ENCODE data around the gene TMEM9. TPM values are rescaled to one million over a fixed set of nuclear protein-coding genes. Genes with fewer than 3 reads are reported as not detected.

The TMEM9 gene
- total and polyA plus RNA-seq, 10 of the 15 experiments (the other 5 are each of a cell fraction or from before 2014, with no cell fraction given), result 7.2 to 46.1 (median 17.3) TPM

DNA sequence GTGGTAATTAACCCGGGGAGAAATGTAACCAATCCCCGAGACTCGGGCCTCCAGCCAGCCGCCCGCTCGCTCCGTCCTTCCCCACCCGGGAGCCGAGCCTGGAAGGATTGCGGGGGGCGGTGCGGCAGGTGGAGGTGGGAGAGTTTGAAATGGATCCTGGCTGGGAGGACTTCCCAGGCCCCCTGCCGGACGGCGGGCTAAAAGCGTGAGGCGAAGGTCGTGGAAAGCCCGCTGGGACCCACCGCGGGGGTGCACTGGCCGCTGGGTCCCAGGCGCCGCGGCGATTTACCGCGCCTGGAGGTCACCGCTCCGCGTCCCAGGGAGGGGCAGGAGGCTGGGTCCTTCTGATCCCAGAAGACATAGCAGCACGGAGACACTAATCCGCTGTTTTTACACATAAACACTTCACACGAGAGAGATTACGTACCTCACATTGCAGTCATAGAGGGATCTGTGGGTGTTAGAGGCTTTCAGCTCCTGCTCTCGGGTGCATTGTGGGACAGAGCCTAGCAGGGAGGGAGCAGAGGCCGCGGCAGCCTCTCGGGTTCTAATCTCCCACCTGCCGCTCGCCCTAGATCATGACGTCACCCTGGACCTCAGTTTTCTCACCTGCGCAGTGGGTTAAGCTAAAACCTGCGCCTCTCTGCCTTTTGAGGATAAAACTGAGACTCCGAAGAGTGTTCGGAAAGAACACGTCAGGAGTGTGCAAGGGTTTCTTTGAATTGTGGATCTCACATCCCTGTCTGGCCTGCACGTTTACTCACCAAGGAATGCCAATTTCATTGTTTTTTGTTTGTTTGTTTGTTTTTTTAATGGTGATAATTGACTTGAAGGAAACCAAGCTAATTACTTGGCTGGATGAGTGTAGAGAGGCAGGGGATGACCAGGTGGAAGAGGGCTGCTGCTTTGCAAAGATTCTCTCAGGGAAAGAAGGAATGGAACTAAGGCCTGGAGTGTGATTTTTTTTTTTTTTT lies 17.1 kb upstream of the TMEM9 start (continued):
- TF ChIP-seq, protein P1, sequence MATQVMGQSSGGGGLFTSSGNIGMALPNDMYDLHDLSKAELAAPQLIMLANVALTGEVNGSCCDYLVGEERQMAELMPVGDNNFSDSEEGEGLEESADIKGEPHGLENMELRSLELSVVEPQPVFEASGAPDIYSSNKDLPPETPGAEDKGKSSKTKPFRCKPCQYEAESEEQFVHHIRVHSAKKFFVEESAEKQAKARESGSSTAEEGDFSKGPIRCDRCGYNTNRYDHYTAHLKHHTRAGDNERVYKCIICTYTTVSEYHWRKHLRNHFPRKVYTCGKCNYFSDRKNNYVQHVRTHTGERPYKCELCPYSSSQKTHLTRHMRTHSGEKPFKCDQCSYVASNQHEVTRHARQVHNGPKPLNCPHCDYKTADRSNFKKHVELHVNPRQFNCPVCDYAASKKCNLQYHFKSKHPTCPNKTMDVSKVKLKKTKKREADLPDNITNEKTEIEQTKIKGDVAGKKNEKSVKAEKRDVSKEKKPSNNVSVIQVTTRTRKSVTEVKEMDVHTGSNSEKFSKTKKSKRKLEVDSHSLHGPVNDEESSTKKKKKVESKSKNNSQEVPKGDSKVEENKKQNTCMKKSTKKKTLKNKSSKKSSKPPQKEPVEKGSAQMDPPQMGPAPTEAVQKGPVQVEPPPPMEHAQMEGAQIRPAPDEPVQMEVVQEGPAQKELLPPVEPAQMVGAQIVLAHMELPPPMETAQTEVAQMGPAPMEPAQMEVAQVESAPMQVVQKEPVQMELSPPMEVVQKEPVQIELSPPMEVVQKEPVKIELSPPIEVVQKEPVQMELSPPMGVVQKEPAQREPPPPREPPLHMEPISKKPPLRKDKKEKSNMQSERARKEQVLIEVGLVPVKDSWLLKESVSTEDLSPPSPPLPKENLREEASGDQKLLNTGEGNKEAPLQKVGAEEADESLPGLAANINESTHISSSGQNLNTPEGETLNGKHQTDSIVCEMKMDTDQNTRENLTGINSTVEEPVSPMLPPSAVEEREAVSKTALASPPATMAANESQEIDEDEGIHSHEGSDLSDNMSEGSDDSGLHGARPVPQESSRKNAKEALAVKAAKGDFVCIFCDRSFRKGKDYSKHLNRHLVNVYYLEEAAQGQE (IDR thresholded peaks at IDR 0.05; ENCODE audit: low read depth, low read length), result no peak
- TF ChIP-seq NFXL1 (IDR thresholded peaks at IDR 0.05; ENCODE audit: borderline replicate concordance) (no peak), MTA3 (IDR thresholded peaks at IDR 0.05; ENCODE audit: borderline replicate concordance, low read length) (no peak), SPI1 (IDR thresholded peaks at IDR 0.05; ENCODE audit: borderline replicate concordance, insufficient read depth, low read depth, low read length) (no peak), CBX3 (IDR thresholded peaks at IDR 0.05; ENCODE audit: borderline replicate concordance, low read depth) (no peak), EP300 (IDR thresholded peaks at IDR 0.05; ENCODE audit: borderline replicate concordance in 1 of 2, control insufficient read depth in 1 of 2, low read depth in 2 of 2, low read length in 2 of 2) (no peak), TCF12 (IDR thresholded peaks at IDR 0.05; ENCODE audit: low read depth, low read length) (no peak), RAD21 (IDR thresholded peaks at IDR 0.05; ENCODE audit: insufficient read depth, low read depth, low read length) (no peak), KLF5 (IDR thresholded peaks at IDR 0.05; ENCODE audit: partially characterized antibody) (no peak), HDGF (IDR thresholded peaks at IDR 0.05) (no peak), ESRRA (IDR thresholded peaks at IDR 0.05; ENCODE audit: low read length) (no peak), RBBP5 (conservative IDR thresholded peaks at IDR 0.05) (no peak), MYB (IDR thresholded peaks at IDR 0.05; ENCODE audit: borderline replicate concordance, low read depth, low read length) (no peak), BRCA1 (IDR thresholded peaks at IDR 0.05; ENCODE audit: low read depth, low read length) (no peak), SMAD5 (IDR thresholded peaks at IDR 0.05; ENCODE audit: low read depth) (no peak)
- TF ChIP-seq, protein P2, sequence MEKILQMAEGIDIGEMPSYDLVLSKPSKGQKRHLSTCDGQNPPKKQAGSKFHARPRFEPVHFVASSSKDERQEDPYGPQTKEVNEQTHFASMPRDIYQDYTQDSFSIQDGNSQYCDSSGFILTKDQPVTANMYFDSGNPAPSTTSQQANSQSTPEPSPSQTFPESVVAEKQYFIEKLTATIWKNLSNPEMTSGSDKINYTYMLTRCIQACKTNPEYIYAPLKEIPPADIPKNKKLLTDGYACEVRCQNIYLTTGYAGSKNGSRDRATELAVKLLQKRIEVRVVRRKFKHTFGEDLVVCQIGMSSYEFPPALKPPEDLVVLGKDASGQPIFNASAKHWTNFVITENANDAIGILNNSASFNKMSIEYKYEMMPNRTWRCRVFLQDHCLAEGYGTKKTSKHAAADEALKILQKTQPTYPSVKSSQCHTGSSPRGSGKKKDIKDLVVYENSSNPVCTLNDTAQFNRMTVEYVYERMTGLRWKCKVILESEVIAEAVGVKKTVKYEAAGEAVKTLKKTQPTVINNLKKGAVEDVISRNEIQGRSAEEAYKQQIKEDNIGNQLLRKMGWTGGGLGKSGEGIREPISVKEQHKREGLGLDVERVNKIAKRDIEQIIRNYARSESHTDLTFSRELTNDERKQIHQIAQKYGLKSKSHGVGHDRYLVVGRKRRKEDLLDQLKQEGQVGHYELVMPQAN (conservative IDR thresholded peaks at IDR 0.05), result 0 out of 2 replicates have a peak, but pooled peaks have one; percentile 48
- TF ChIP-seq, protein P3, sequence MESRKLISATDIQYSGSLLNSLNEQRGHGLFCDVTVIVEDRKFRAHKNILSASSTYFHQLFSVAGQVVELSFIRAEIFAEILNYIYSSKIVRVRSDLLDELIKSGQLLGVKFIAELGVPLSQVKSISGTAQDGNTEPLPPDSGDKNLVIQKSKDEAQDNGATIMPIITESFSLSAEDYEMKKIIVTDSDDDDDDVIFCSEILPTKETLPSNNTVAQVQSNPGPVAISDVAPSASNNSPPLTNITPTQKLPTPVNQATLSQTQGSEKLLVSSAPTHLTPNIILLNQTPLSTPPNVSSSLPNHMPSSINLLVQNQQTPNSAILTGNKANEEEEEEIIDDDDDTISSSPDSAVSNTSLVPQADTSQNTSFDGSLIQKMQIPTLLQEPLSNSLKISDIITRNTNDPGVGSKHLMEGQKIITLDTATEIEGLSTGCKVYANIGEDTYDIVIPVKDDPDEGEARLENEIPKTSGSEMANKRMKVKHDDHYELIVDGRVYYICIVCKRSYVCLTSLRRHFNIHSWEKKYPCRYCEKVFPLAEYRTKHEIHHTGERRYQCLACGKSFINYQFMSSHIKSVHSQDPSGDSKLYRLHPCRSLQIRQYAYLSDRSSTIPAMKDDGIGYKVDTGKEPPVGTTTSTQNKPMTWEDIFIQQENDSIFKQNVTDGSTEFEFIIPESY (IDR thresholded peaks at IDR 0.05), result no peak
- TF ChIP-seq, protein P4, sequence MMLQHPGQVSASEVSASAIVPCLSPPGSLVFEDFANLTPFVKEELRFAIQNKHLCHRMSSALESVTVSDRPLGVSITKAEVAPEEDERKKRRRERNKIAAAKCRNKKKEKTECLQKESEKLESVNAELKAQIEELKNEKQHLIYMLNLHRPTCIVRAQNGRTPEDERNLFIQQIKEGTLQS (IDR thresholded peaks at IDR 0.05; ENCODE audit: borderline replicate concordance, extremely low read depth, low read depth, low read length), result no peak

All from GM12878 (cell line).